ENCODE measurements around the gene TUSC2.

DNA sequence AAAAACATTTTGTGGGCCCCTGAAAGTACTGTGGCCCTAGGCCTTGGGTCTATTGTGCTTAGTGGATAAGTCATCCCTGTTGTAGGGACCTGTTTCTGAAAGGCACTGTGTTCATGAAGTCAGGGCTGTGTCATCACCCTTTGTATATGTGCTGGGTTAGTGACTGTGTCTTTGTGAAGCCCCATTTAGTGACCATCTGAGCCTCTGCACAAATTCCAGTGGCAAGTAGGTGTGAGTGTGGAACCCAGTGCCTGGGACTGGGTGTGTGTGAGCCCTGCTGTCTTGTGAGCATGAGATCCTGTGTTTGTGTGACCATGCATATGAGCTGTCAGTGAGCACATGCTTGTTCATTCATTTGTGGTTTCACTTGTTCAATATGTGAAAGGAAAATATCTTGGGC lies 23.4 kb downstream of the TUSC2 start:
- no peak for TF ChIP-seq GPN1 (CRISPR knock-in tag; IDR thresholded peaks at IDR 0.05; ENCODE audit: borderline replicate concordance)
- no peak for TF ChIP-seq TAF1 (CRISPR knock-in tag; IDR thresholded peaks at IDR 0.05)
- no peak for TF ChIP-seq CTCF (CRISPR knock-in tag; IDR thresholded peaks at IDR 0.05)
- TF ChIP-seq SNAPC2 (CRISPR knock-in tag; IDR thresholded peaks at IDR 0.05), result no peak
- no peak for TF ChIP-seq POLR2AphosphoS5 (IDR thresholded peaks at IDR 0.05; ENCODE audit: low read depth, low read length)
- TF ChIP-seq ZFP37 (CRISPR knock-in tag; IDR thresholded peaks at IDR 0.05; ENCODE audit: borderline replicate concordance), result no peak
- no peak for TF ChIP-seq ZNF749 (CRISPR knock-in tag; IDR thresholded peaks at IDR 0.05; ENCODE audit: borderline replicate concordance)
- no peak for TF ChIP-seq ZHX1 (CRISPR knock-in tag; IDR thresholded peaks at IDR 0.05; ENCODE audit: low read depth)

All from HepG2 (cell line).